Measurements from ENCODE around the gene C2CD2. TPM values are rescaled to one million over a fixed set of nuclear protein-coding genes. Genes with fewer than 3 reads are reported as not detected.

C2CD2 gene
- total and polyA plus RNA-seq, 10 of the 15 experiments (the other 5 are each of a cell fraction or from before 2014, with no cell fraction given), result 2.2 to 30.9 (median 9.9) TPM

DNA sequence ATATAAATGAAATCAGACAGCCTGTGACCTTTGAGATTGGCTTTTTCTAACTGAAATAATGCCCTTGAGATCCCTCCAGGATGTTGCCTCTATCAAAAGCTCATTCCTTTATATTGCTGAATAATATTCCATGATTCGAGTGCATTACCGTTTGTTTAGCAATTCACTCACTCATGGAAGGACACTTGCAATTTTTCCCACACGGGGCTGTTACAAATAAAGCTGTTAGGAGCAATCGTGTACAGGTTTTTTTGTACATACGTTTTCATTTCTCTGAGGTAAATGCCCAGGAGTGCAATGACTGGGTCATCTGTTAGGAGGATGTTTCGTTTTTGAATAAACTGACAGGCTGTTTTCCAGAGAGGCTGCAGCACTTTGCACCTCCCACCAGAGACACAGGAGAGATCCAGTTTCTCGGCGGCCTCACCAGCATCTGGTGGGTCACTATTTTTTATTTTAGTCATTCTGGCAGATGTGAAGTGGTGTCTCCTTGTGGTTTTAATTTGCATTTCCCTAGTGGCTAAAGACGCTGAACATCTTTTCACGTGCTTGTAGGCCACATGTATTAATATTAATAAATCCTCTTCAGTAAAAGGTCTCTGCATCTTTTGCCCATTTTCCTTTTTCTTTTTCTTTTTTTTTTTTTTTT lies 85.6 kb downstream of the C2CD2 start (continued):
- TF ChIP-seq BHLHE40 (IDR thresholded peaks at IDR 0.05; ENCODE audit: borderline replicate concordance in 1 of 2, low read depth in 2 of 2, low read length in 1 of 2) (peak; percentile 94 to 98), REST (IDR thresholded peaks at IDR 0.05; ENCODE audit: low read depth, low read length) (no peak), ATF7 (IDR thresholded peaks at IDR 0.05; ENCODE audit: low read depth) (peak; percentile 61), ZNF384 (IDR thresholded peaks at IDR 0.05; ENCODE audit: borderline replicate concordance, low read depth, low read length) (no peak), RAD51 (IDR thresholded peaks at IDR 0.05) (peak; percentile 53), SRF (IDR thresholded peaks at IDR 0.05; ENCODE audit: low read depth in 2 of 2, low read length in 2 of 2) (no peak), E2F4 (IDR thresholded peaks at IDR 0.05; ENCODE audit: low read depth, low read length) (no peak), SUPT20H (IDR thresholded peaks at IDR 0.05; ENCODE audit: borderline replicate concordance, control insufficient read depth, low read depth, low read length) (no peak), TCF12 (IDR thresholded peaks at IDR 0.05; ENCODE audit: low read depth, low read length) (peak; percentile 64; the same call in 1 of the 2 replicates), CHD2 (IDR thresholded peaks at IDR 0.05; ENCODE audit: borderline replicate concordance, low read depth, low read length) (no peak), NRF1 (conservative IDR thresholded peaks at IDR 0.05; ENCODE audit: low read depth, low read length) (no peak), YBX1 (IDR thresholded peaks at IDR 0.05) (no peak), IRF3 (IDR thresholded peaks at IDR 0.05) (no peak), STAT3 (IDR thresholded peaks at IDR 0.05; ENCODE audit: low read depth, low read length) (no peak), MAX (IDR thresholded peaks at IDR 0.05; ENCODE audit: low read depth, low read length) (0 out of 2 replicates have a peak, but pooled peaks have one; percentile 32), CBX3 (IDR thresholded peaks at IDR 0.05; ENCODE audit: borderline replicate concordance, low read depth) (no peak)
- TF ChIP-seq, protein P1, sequence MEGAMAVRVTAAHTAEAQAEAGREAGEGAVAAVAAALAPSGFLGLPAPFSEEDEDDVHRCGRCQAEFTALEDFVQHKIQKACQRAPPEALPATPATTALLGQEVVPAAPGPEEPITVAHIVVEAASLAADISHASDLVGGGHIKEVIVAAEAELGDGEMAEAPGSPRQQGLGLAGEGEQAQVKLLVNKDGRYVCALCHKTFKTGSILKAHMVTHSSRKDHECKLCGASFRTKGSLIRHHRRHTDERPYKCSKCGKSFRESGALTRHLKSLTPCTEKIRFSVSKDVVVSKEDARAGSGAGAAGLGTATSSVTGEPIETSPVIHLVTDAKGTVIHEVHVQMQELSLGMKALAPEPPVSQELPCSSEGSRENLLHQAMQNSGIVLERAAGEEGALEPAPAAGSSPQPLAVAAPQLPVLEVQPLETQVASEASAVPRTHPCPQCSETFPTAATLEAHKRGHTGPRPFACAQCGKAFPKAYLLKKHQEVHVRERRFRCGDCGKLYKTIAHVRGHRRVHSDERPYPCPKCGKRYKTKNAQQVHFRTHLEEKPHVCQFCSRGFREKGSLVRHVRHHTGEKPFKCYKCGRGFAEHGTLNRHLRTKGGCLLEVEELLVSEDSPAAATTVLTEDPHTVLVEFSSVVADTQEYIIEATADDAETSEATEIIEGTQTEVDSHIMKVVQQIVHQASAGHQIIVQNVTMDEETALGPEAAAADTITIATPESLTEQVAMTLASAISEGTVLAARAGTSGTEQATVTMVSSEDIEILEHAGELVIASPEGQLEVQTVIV (IDR thresholded peaks at IDR 0.05; ENCODE audit: borderline replicate concordance, partially characterized antibody), result no peak
- TF ChIP-seq, protein P2, sequence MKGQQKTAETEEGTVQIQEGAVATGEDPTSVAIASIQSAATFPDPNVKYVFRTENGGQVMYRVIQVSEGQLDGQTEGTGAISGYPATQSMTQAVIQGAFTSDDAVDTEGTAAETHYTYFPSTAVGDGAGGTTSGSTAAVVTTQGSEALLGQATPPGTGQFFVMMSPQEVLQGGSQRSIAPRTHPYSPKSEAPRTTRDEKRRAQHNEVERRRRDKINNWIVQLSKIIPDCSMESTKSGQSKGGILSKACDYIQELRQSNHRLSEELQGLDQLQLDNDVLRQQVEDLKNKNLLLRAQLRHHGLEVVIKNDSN (IDR thresholded peaks at IDR 0.05; ENCODE audit: borderline replicate concordance, extremely low read length, insufficient read depth, low read depth, low read length), result no peak

Measured in GM12878 (cell line).